IMR-90 (cell line): Measurements from ENCODE around the gene MCF2L. TPM values are rescaled to one million over a fixed set of nuclear protein-coding genes. Genes with fewer than 3 reads are reported as not detected.

Source experiments
- ATAC-seq: fragments of 200-7000 bp; cut with Tn5 transposase; 2 replicates; pipeline ENCODE4 v1.9.1; 2020; ENCODE audit warnings: low read depth, mild to moderate bottlenecking, moderate library complexity
- BruUV-seq: library from RNA; stranded (reverse); fragments of 400-500 nt; replicated peaks from 2 replicates; lab custom pipeline; 2021; lab: Mats Ljungman, UMichigan
- CTCF ChIA-PET: fragments of 300-600 bp; formaldehyde crosslinking; extraction: SDS; loops from one replicate; lab custom pipeline; 2021; ENCODE audit warnings: antibody characterized with exemption; lab: Yijun Ruan, JAX
- POLR2A ChIA-PET: fragments of 300-600 bp; sonication (Branson Sonifier 250); formaldehyde crosslinking; loops from one replicate; lab custom pipeline; 2022; ENCODE audit warnings: antibody characterized with exemption; ENCODE audit not compliant: unreplicated experiment; lab: Charles Lee
- DNase-seq: peaks from one replicate; pipeline ENCODE4 v3.0.0; 2013
- H2AFZ ChIP-seq: replicated peaks from 2 replicates; pipeline ENCODE3; 2013; ENCODE audit warnings: low read length, mild to moderate bottlenecking; ENCODE audit not compliant: poor library complexity
- H2AK5ac ChIP-seq: 2 replicates; pipeline ENCODE4 v1.6.1; 2013; ENCODE audit warnings: low read depth, low read length, inconsistent platforms
- H2AK9ac ChIP-seq: replicated peaks from 2 replicates; pipeline ENCODE3; 2013; ENCODE audit warnings: mild to moderate bottlenecking, low read depth, low read length, moderate library complexity; ENCODE audit not compliant: poor library complexity
- H2BK120ac ChIP-seq: 2 replicates; pipeline ENCODE4 v1.6.1; 2013; ENCODE audit warnings: low read depth, low read length, inconsistent platforms
- H2BK15ac ChIP-seq: 3 replicates; pipeline ENCODE4 v1.6.1; 2013; ENCODE audit warnings: low read depth, low read length, inconsistent platforms
- H2BK20ac ChIP-seq: 2 replicates; pipeline ENCODE4 v1.6.1; 2013; ENCODE audit warnings: low read depth, mild to moderate bottlenecking, inconsistent platforms, low read length, moderate library complexity
- H2BK5ac ChIP-seq: 2 replicates; pipeline ENCODE4 v1.6.1; 2013; ENCODE audit warnings: mild to moderate bottlenecking, low read depth, low read length, inconsistent platforms; ENCODE audit not compliant: poor library complexity, severe bottlenecking
- H3K14ac ChIP-seq: replicated peaks from 2 replicates; pipeline ENCODE4 v1.6.1; 2013; ENCODE audit warnings: low read depth, low read length, inconsistent platforms
- H3K18ac ChIP-seq: 2 replicates; pipeline ENCODE4 v1.6.1; 2013; ENCODE audit warnings: low read depth, low read length, control low read depth
- H3K23ac ChIP-seq: 2 replicates; pipeline ENCODE4 v1.6.1; 2013; ENCODE audit warnings: low read depth, low read length, inconsistent platforms
- H3K27ac ChIP-seq: 2 replicates; pipeline ENCODE4 v1.5.1; 2013; ENCODE audit warnings: mild to moderate bottlenecking, control low read depth, low read length; ENCODE audit not compliant: insufficient read depth
- H3K27me3 ChIP-seq: 2 replicates; pipeline ENCODE4 v1.6.1; 2013; ENCODE audit warnings: low read length; ENCODE audit not compliant: control insufficient read depth, insufficient read depth
- H3K36me3 ChIP-seq: 2 replicates; pipeline ENCODE4 v1.6.1; 2013; ENCODE audit warnings: low read length, mixed read lengths; ENCODE audit not compliant: control insufficient read depth, insufficient read depth
- H3K4ac ChIP-seq: 2 replicates; pipeline ENCODE4 v1.6.1; 2013; ENCODE audit warnings: low read depth, low read length, inconsistent platforms
- H3K4me1 ChIP-seq: 2 replicates; pipeline ENCODE4 v1.6.1; 2013; ENCODE audit warnings: low read length, mixed read lengths; ENCODE audit not compliant: control insufficient read depth, insufficient read depth
- H3K4me2 ChIP-seq: 2 replicates; pipeline ENCODE4 v1.6.1; 2013; ENCODE audit warnings: low read depth, mild to moderate bottlenecking, control low read depth, low read length, moderate library complexity
- H3K4me3 ChIP-seq: 2 replicates; pipeline ENCODE4 v1.5.1; 2013; ENCODE audit warnings: low read depth, mild to moderate bottlenecking, control low read depth, low read length, moderate library complexity; ENCODE audit not compliant: insufficient read depth
- H3K56ac ChIP-seq: 2 replicates; pipeline ENCODE4 v1.6.1; 2013; ENCODE audit warnings: low read length, inconsistent platforms; ENCODE audit not compliant: insufficient read depth; ENCODE audit errors: extremely low read depth
- H3K79me1 ChIP-seq, 2 experiments: 2 replicates each; pipeline ENCODE4 v1.6.1; 2013; ENCODE audit warnings: low read length in 2 of 2, inconsistent platforms in 1 of 2, low read depth in 1 of 2
- H3K9ac ChIP-seq: 2 replicates; pipeline ENCODE4 v1.6.1; 2013; ENCODE audit warnings: low read depth, low read length, control low read depth
- H3K9me1 ChIP-seq: 2 replicates; pipeline ENCODE4 v1.6.1; 2013; ENCODE audit warnings: low read length, inconsistent platforms; ENCODE audit not compliant: insufficient read depth
- H3K9me3 ChIP-seq: 2 replicates; pipeline ENCODE4 v1.6.1; 2013; ENCODE audit warnings: low read length; ENCODE audit not compliant: control insufficient read depth, insufficient read depth
- H4K20me1 ChIP-seq: 2 replicates; pipeline ENCODE4 v1.6.1; 2013; ENCODE audit warnings: low read length, inconsistent platforms; ENCODE audit not compliant: insufficient read depth
- H4K5ac ChIP-seq: 2 replicates; pipeline ENCODE4 v1.6.1; 2013; ENCODE audit warnings: mild to moderate bottlenecking, low read depth, low read length, control low read depth
- H4K8ac ChIP-seq, 2 experiments: 2 replicates each; pipeline ENCODE4 v1.6.1; 2013; ENCODE audit warnings: low read depth in 2 of 2, low read length in 2 of 2, control low read depth in 1 of 2, inconsistent platforms in 1 of 2
- H4K91ac ChIP-seq: 2 replicates; pipeline ENCODE4 v1.6.1; 2013; ENCODE audit warnings: low read depth, low read length, inconsistent platforms; ENCODE audit not compliant: insufficient read depth
- BHLHE40 ChIP-seq: fragments of 150-350 bp; IDR thresholded peaks from 2 replicates; pipeline ENCODE4 v1.6.1; 2016; ENCODE audit warnings: mild to moderate bottlenecking, low read depth, low read length
- CEBPB ChIP-seq: IDR thresholded peaks from 2 replicates; pipeline ENCODE4 v1.6.1; 2012; ENCODE audit warnings: low read depth, low read length, improper control_type of control experiment
- CHD1 ChIP-seq: IDR thresholded peaks from 2 replicates; pipeline ENCODE4 v1.6.1; 2012; ENCODE audit warnings: low read depth, low read length, improper control_type of control experiment
- CTCF ChIP-seq: conservative IDR thresholded peaks from 2 replicates; pipeline ENCODE4 v1.5.1; 2012; ENCODE audit warnings: mild to moderate bottlenecking, low read depth, low read length, improper control_type of control experiment
- ELK1 ChIP-seq: fragments of 150-350 bp; IDR thresholded peaks from 2 replicates; pipeline ENCODE4 v1.6.1; 2016; ENCODE audit warnings: low read depth, mild to moderate bottlenecking, low read length, moderate library complexity, borderline replicate concordance
- FOS ChIP-seq: fragments of 150-350 bp; IDR thresholded peaks from 2 replicates; pipeline ENCODE4 v1.6.1; 2016; ENCODE audit warnings: low read depth, low read length
- MAFK ChIP-seq: IDR thresholded peaks from 2 replicates; pipeline ENCODE4 v1.6.1; 2012; ENCODE audit warnings: low read depth, low read length, improper control_type of control experiment
- MAZ ChIP-seq: IDR thresholded peaks from 2 replicates; pipeline ENCODE4 v1.6.1; 2012; ENCODE audit warnings: low read depth, mild to moderate bottlenecking, low read length, improper control_type of control experiment, moderate library complexity, borderline replicate concordance
- NFE2L2 ChIP-seq: fragments of 150-350 bp; IDR thresholded peaks from 2 replicates; pipeline ENCODE4 v1.6.1; 2016; ENCODE audit warnings: low read depth, mild to moderate bottlenecking, low read length
- POLR2A ChIP-seq: IDR thresholded peaks from 2 replicates; pipeline ENCODE4 v1.6.1; 2012; ENCODE audit warnings: mild to moderate bottlenecking, low read depth, low read length
- RAD21 ChIP-seq: IDR thresholded peaks from 2 replicates; pipeline ENCODE4 v1.6.1; 2012; ENCODE audit warnings: low read length, improper control_type of control experiment
- RCOR1 ChIP-seq: IDR thresholded peaks from 2 replicates; pipeline ENCODE4 v1.6.1; 2012; ENCODE audit warnings: mild to moderate bottlenecking, low read length, improper control_type of control experiment; ENCODE audit not compliant: insufficient replicate concordance
- RFX5 ChIP-seq: IDR thresholded peaks from 2 replicates; pipeline ENCODE4 v1.8.0; 2012; ENCODE audit warnings: low read depth, mild to moderate bottlenecking, low read length, moderate library complexity
- SMC3 ChIP-seq: fragments of 150-350 bp; IDR thresholded peaks from 2 replicates; pipeline ENCODE4 v1.6.1; 2016; ENCODE audit warnings: low read depth, mild to moderate bottlenecking, antibody characterized with exemption, low read length, moderate library complexity
- WGBS, 2 experiments: methylation state at CpG; one replicate each; pipeline versions ENCODE4 v1.1.5 to v1.1.7; 2013; ENCODE audit warnings: missing lambda C conversion rate in 2 of 2; ENCODE audit not compliant: insufficient read length in 1 of 2; ENCODE audit errors: extremely low coverage in 2 of 2; 5-methylcytosine and 5-hydroxymethylcytosine counted together
- dilution Hi-C: fragments of 300-500 bp; cut with HindIII; formaldehyde crosslinking; loops from one replicate; pipeline ENCODE4 v1.14.3; 2018; ENCODE audit warnings: low sequenced_read_pairs; ENCODE audit not compliant: unreplicated experiment
- in situ Hi-C: fragments of 300-500 bp; cut with MboI; formaldehyde crosslinking; loops from 3 replicates; pipeline ENCODE4 v1.14.3; 2019; ENCODE audit warnings: low sequenced_read_pairs, inconsistent platforms, mixed read lengths
- intact Hi-C: fragments of 100-400 bp; cut with micrococcal nuclease; formaldehyde crosslinking; loops from 2 replicates; pipeline ENCODE4 v1.10.0; 2022
- polyA plus RNA-seq, 3 experiments: library from polyadenylated mRNA; depleted of rRNA; stranded (reverse); fragments of >200 nt; gene quantifications; 2 replicates each; pipeline ENCODE4 v1.2.3, GENCODE V29; 2012; ENCODE audit warnings: low replicate concordance in 1 of 3
- total RNA-seq: library from RNA; depleted of rRNA; stranded (reverse); fragments of >200 nt; gene quantifications from 2 replicates; pipeline ENCODE4 v1.2.3, GENCODE V29; 2012

MCF2L gene
- total and polyA plus RNA-seq, 2 of the 4 experiments (the other 2 are of a cell fraction): 0.18 TPM; not detected in 1

- Histone ChIP-seq H2BK20ac (no peak overlapping the region), H2AK5ac (no peak overlapping the region), H2AFZ (no peak overlapping the region), H2BK5ac (no peak overlapping the region), H3K56ac (no peak overlapping the region), H2BK15ac (no peak overlapping the region), H4K91ac (no peak overlapping the region), H3K4me1 (no peaks in the 10 kb centered on the region), H3K4ac (no peak overlapping the region), H3K23ac (no peak overlapping the region), H3K4me3 (no peak overlapping the region), H3K27ac (no peak overlapping the region), H3K9me3 (no peaks in the 10 kb centered on the region), H3K9ac (no peak overlapping the region), H2AK9ac (no peak overlapping the region), H3K79me1 (no peaks in the 10 kb centered on the region), H3K14ac (no peak overlapping the region), H3K36me3 (no peaks in the 10 kb centered on the region), H3K27me3 (peaks cover 68% of the 10 kb centered on the region), H3K4me2 (no peak overlapping the region), H2BK120ac (no peak overlapping the region), H4K20me1 (0 out of 2 replicates have a peak, but pooled peaks cover under 1% of the 10 kb centered on the region), H3K18ac (no peak overlapping the region), H4K8ac (no peak overlapping the region), H3K9me1 (no peaks in the 10 kb centered on the region), H4K5ac (no peak overlapping the region)
- dilution Hi-C loops (no loop called here), in situ Hi-C loops (no loop called here), intact Hi-C loops (no loop called here)
- no peak for TF ChIP-seq SMC3
- no peak for TF ChIP-seq ELK1
- TF ChIP-seq CHD1: no peak
- no peak for TF ChIP-seq CEBPB
- TF ChIP-seq BHLHE40: no peak
- TF ChIP-seq FOS: no peak
- no peak for TF ChIP-seq RCOR1
- TF ChIP-seq MAFK: no peak
- no peak for TF ChIP-seq POLR2A
- TF ChIP-seq NFE2L2: no peak
- TF ChIP-seq CTCF: no peak
- no peak for TF ChIP-seq RFX5
- no peak for TF ChIP-seq RAD21
- TF ChIP-seq MAZ: no peak
- DNase-seq (no peak), ATAC-seq (no peak)
- BruUV-seq: no TSS peak
- CTCF ChIA-PET: no interaction called here
- 55% methylated on average over 8 of the region's 21 CpGs; no CpG with 5 or more reads in 1 of the 2 experiments for WGBS, 2 experiments
- POLR2A ChIA-PET: no interaction called here
Observed at GRCh38 chr13:112961457-112962369, 7.3 kb upstream of the MCF2L start.
